Measurements from ENCODE around the gene PDZD2. TPM values are rescaled to one million over a fixed set of nuclear protein-coding genes. Genes with fewer than 3 reads are reported as not detected.
"Not testable (repeated sequence)": the region's sequence is repeated elsewhere in the genome, so short reads cannot be mapped to it uniquely, and the experiment has no call there.

Gene PDZD2
- polyA plus RNA-seq, 6 donors from 2014 or later: 0.05 to 0.24 (median 0.06) TPM; not detected in 1

GRCh38 chr5:31711935-31712592, 73.1 kb downstream of the PDZD2 start:
- Mint-ChIP-seq H3K36me3 (no peaks in the 10 kb centered on the region), H3K4me3 (no peak overlapping the region), H3K27ac (no peak overlapping the region), H3K9me3 (peaks cover 0 to 3% (median 0%) of the 10 kb centered on the region in 7 donors), H3K4me1 (no peaks in the 10 kb centered on the region), H3K27me3 (no peaks in the 10 kb centered on the region)
- DNase-seq (no peak), ATAC-seq (ENCODE audit: low read depth in 2 of 2) (no peak)

GRCh38 chr5:31717561-31717960, 78.6 kb downstream of the PDZD2 start:
- no peak for DNase-seq

GRCh38 chr5:31720004-31720403, 81.1 kb downstream of the PDZD2 start:
- H3K27ac Mint-ChIP-seq: no peak overlapping the region
- DNase-seq (no peak), ATAC-seq (ENCODE audit: low read depth in 2 of 2) (no peak)
- peaks cover 0 to 5% (median 0%) of the 10 kb centered on the region in 3 donors for H3K27me3 Mint-ChIP-seq
- H3K9me3 Mint-ChIP-seq: peaks cover 0 to 4% (median 0%) of the 10 kb centered on the region in 7 donors
- H3K36me3 Mint-ChIP-seq: no peaks in the 10 kb centered on the region
- H3K4me1 Mint-ChIP-seq: no peaks in the 10 kb centered on the region
- H3K4me3 Mint-ChIP-seq: peak overlapping the region in 1 of 8 donors; percentile 15

More at GRCh38 chr5:31717561-31717960, 78.6 kb downstream of the PDZD2 start:
- Mint-ChIP-seq H3K36me3 (no peaks in the 10 kb centered on the region), H3K4me1 (no peaks in the 10 kb centered on the region), H3K27ac (peak overlapping the region in 1 of 6 donors; percentile 37), H3K27me3 (no peaks in the 10 kb centered on the region), H3K9me3 (peaks cover 0 to 5% (median 0%) of the 10 kb centered on the region in 7 donors), H3K4me3 (no peak overlapping the region)
- ATAC-seq (ENCODE audit: low read depth in 2 of 2): no peak

DNA sequence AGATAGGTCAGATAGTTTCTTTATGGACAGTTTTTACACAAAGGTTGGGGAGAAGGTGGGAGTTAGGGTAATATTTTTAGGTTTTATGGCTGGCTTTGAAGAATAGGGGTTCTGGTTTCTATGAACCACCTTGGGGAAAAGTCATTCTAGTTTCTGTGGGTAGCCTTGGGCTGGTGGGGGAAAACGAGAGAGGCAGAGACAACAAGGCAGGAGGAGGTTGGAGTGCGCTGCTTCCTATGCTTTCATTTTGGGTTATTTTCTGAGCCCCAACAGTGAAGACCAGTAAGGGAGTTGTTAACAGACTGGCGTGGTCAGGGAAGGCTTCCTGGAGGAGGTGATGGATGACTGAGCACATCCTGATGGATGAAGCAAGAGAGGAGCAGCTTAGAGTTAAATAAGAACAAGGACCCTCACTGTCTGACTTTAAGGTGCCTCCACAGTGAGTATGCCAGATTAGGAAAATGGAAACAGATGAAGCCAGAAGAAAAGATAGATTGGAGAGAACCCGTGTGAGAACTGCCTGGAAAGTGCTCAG, 81.9 kb downstream of the PDZD2 start:
- Mint-ChIP-seq H3K27me3 (peaks cover 0 to 5% (median 0%) of the 10 kb centered on the region in 3 donors), H3K9me3 (peaks cover 0 to 6% (median 0%) of the 10 kb centered on the region in 7 donors), H3K4me3 (no peak overlapping the region), H3K4me1 (no peaks in the 10 kb centered on the region), H3K36me3 (no peaks in the 10 kb centered on the region), H3K27ac (no peak overlapping the region)
- no peak for ATAC-seq (ENCODE audit: low read depth in 2 of 2)
- no peak for DNase-seq

- peaks cover 0 to 10% (median 0%) of the 10 kb centered on the region in 7 donors for H3K9me3 Mint-ChIP-seq
- peaks cover 0 to 5% (median 0%) of the 10 kb centered on the region in 3 donors for H3K27me3 Mint-ChIP-seq
- H3K36me3 Mint-ChIP-seq: no peaks in the 10 kb centered on the region
- no peak for DNase-seq
- H3K4me3 Mint-ChIP-seq: no peak overlapping the region
- no peak overlapping the region for H3K27ac Mint-ChIP-seq
- ATAC-seq (ENCODE audit: low read depth in 2 of 2): no peak
- no peaks in the 10 kb centered on the region for H3K4me1 Mint-ChIP-seq
Observed at GRCh38 chr5:31722111-31722510, 83.2 kb downstream of the PDZD2 start.

DNA sequence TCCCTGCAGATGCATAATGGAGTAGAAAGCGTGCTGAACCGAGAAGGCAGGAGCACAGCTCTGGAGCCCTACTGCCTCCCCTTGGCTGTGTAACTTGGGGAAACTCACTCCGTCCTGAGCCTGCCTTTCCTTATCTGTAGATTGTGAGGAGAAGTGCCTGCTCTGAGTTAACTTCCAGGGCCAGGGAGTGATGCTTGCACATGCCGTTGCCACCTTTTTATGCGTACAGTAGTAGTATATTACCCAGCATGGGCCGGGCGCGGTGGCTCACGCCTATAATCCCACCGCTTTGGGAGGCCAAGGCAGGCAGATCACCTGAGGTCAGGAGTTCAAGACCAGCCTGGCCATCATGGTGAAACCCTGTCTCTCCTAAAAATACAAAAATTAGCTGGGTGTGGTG, 87.1 kb downstream of the PDZD2 start:
- peaks cover 0 to 5% (median 0%) of the 10 kb centered on the region in 3 donors for H3K27me3 Mint-ChIP-seq
- DNase-seq (no peak), ATAC-seq (ENCODE audit: low read depth in 2 of 2) (no peak)
- no peaks in the 10 kb centered on the region for H3K4me1 Mint-ChIP-seq
- no peaks in the 10 kb centered on the region for H3K36me3 Mint-ChIP-seq
- H3K4me3 Mint-ChIP-seq: no peak overlapping the region
- H3K9me3 Mint-ChIP-seq: peaks cover 0 to 9% (median 0%) of the 10 kb centered on the region in 7 donors
- no peak overlapping the region for H3K27ac Mint-ChIP-seq

- Mint-ChIP-seq H3K36me3 (no peaks in the 10 kb centered on the region), H3K4me3 (no peak overlapping the region), H3K4me1 (no peaks in the 10 kb centered on the region), H3K27me3 (peaks cover 0 to 5% (median 0%) of the 10 kb centered on the region in 3 donors), H3K27ac (no peak overlapping the region), H3K9me3 (peaks cover 0 to 9% (median 0%) of the 10 kb centered on the region in 7 donors)
- ATAC-seq (ENCODE audit: low read depth in 2 of 2) (no peak), DNase-seq (no peak)
Observed at GRCh38 chr5:31726952-31727351, 88.0 kb downstream of the PDZD2 start.

DNA sequence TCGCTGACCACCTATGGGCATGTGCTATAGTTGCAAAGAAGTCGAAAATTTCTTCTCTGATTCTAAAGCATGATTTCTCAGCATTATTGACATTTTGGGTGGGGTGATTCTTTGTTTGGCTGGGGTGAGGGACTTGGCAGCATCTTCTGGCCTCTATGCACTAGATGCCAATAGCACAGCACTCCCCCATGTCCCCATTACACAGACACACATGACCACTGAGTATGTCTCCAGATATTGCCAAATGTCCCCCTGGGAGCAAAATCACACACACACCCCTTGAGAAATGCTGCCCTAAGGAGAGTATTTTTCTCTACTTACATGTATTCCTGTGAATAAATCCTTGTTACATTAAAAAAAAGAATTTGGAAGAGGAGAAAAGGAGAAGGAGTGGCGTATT, 89.1 kb downstream of the PDZD2 start:
- Mint-ChIP-seq H3K4me3 (no peak overlapping the region), H3K36me3 (no peaks in the 10 kb centered on the region), H3K27ac (no peak overlapping the region), H3K4me1 (no peaks in the 10 kb centered on the region), H3K27me3 (peaks cover 0 to 5% (median 0%) of the 10 kb centered on the region in 3 donors), H3K9me3 (peaks cover 0 to 9% (median 0%) of the 10 kb centered on the region in 7 donors)
- DNase-seq (no peak), ATAC-seq (ENCODE audit: low read depth in 2 of 2) (no peak)

DNA sequence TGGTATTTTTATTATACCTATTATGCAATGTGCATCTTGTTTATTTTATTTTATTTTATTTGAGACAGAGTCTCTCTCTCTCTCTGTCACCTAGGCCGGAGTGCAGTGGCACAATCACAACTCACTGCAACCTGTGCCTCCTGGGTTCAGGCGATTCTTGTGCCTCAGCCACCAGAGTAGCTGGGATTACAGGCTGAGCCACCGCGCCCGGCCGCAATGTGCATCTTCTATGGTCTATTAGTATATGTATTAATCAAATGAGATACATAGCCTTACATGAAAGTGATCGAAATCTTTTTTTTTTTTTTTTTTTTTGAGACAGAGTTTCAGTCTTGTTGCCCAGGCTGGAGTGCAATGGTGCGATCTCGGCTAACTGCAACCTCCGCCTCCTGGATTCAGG, 89.9 kb downstream of the PDZD2 start:
- not testable (repeated sequence) for ATAC-seq (ENCODE audit: low read depth in 2 of 2)

DNA sequence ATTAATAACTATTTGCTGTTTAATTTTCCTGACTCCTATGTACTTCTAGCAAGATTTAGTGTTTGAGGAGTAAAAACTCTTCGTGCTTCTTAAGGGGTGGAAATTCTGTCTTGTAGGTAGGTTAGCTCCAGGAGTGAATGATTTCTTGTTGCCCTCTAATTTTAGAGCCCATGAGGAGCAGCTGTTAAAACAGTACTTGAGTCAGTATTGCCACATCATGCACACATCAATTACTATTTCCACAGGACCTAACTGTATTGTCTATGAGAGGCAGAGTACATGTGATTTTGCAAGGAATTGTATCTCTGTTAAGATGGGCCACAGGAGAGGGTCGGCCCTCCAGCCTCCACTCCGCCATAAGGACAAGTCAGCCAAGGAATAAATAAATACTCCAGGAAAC, 91.2 kb downstream of the PDZD2 start:
- H3K27me3 Mint-ChIP-seq: no peaks in the 10 kb centered on the region
- no peak overlapping the region for H3K4me3 Mint-ChIP-seq
- no peaks in the 10 kb centered on the region for H3K36me3 Mint-ChIP-seq

More for the DNA sequence above, 89.9 kb downstream of the PDZD2 start:
- not testable (repeated sequence) for H3K27ac Mint-ChIP-seq, H3K4me1 Mint-ChIP-seq, H3K27me3 Mint-ChIP-seq, DNase-seq, H3K9me3 Mint-ChIP-seq, H3K36me3 Mint-ChIP-seq
- H3K4me3 Mint-ChIP-seq: peak overlapping the region in 1 of 8 donors; percentile 47

GRCh38 chr5:31731016-31731415, 92.1 kb downstream of the PDZD2 start:
- ATAC-seq (ENCODE audit: low read depth in 2 of 2): no peak

More for the DNA sequence above, 91.2 kb downstream of the PDZD2 start:
- Mint-ChIP-seq H3K27ac (no peak overlapping the region), H3K4me1 (no peaks in the 10 kb centered on the region), H3K9me3 (peaks cover 0 to 9% (median 0%) of the 10 kb centered on the region in 7 donors)
- DNase-seq (no peak), ATAC-seq (ENCODE audit: low read depth in 2 of 2) (no peak)

DNA sequence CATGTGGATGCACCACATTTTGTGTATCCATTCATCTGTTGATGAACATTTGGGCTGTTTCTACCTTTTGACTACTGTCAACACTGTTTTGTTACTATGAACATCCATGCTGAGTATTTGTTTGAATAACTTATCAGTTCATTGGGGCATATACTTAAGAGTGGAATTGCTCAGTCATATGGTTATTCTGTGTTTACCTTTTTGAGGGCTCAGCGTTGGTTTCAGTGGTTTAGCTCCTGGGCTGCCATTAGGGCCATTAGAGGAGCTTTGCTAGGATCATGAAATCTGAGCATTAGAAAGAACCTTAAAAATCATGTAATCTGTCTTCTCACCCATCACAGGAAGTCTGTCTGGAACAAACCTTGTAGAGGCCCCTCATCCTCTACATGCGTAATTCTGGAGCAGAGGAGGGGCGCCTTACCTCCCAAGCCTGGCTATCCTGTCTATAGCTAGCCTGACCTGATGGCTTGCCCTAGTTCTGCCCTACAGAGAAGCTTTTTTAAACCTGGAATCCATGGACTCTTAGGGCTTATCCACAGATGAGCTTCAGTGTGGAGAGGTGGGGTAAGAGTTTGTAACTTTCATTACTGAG, 92.9 kb downstream of the PDZD2 start:
- H3K27ac Mint-ChIP-seq: no peak overlapping the region
- ATAC-seq (ENCODE audit: low read depth in 2 of 2) (no peak), DNase-seq (no peak)
- H3K4me1 Mint-ChIP-seq: no peaks in the 10 kb centered on the region
- peaks cover 0 to 5% (median 0%) of the 10 kb centered on the region in 7 donors for H3K9me3 Mint-ChIP-seq
- no peaks in the 10 kb centered on the region for H3K36me3 Mint-ChIP-seq
- H3K4me3 Mint-ChIP-seq: no peak overlapping the region
- H3K27me3 Mint-ChIP-seq: no peaks in the 10 kb centered on the region

More at GRCh38 chr5:31731016-31731415, 92.1 kb downstream of the PDZD2 start:
- H3K27ac Mint-ChIP-seq: no peak overlapping the region
- no peaks in the 10 kb centered on the region for H3K36me3 Mint-ChIP-seq
- DNase-seq: no peak
- no peaks in the 10 kb centered on the region for H3K27me3 Mint-ChIP-seq
- no peak overlapping the region for H3K4me3 Mint-ChIP-seq
- no peaks in the 10 kb centered on the region for H3K4me1 Mint-ChIP-seq
- peaks cover 0 to 6% (median 0%) of the 10 kb centered on the region in 7 donors for H3K9me3 Mint-ChIP-seq

GRCh38 chr5:31732821-31733220, 93.9 kb downstream of the PDZD2 start:
- not testable (repeated sequence) for H3K4me3 Mint-ChIP-seq; H3K27ac Mint-ChIP-seq; ATAC-seq (ENCODE audit: low read depth in 2 of 2); H3K4me1 Mint-ChIP-seq; H3K9me3 Mint-ChIP-seq; DNase-seq; H3K36me3 Mint-ChIP-seq; H3K27me3 Mint-ChIP-seq

- Mint-ChIP-seq H3K27ac (no peak overlapping the region), H3K4me1 (no peaks in the 10 kb centered on the region), H3K36me3 (no peaks in the 10 kb centered on the region), H3K27me3 (no peaks in the 10 kb centered on the region), H3K9me3 (peaks cover 0 to 7% (median 2%) of the 10 kb centered on the region in 7 donors), H3K4me3 (no peak overlapping the region)
- DNase-seq (no peak), ATAC-seq (ENCODE audit: low read depth in 2 of 2) (no peak)
Observed at GRCh38 chr5:31733371-31733770, 94.4 kb downstream of the PDZD2 start.
